Esophagus mucosa (tissue), 1 donor: ENCODE results near the gene CLCN6. TPM values are rescaled to one million over a fixed set of nuclear protein-coding genes. Genes with fewer than 3 reads are reported as not detected.
"Not testable (repeated sequence)": the region's sequence is repeated elsewhere in the genome, so short reads cannot be mapped to it uniquely, and the experiment has no call there.

Experiments
- ATAC-seq: fragments of 200-7000 bp; cut with Tn5 transposase; one replicate; pipeline ENCODE4 v1.9.1; 2020
- total RNA-seq: library from RNA; stranded (reverse); gene quantifications from one replicate; pipeline ENCODE4 v1.2.4, GENCODE V29; 2023
- donor health status: DM: yes; HTN: yes; CAD: no.

CLCN6 gene
- total RNA-seq, 1 donor from 2014 or later = 6.9 TPM

DNA sequence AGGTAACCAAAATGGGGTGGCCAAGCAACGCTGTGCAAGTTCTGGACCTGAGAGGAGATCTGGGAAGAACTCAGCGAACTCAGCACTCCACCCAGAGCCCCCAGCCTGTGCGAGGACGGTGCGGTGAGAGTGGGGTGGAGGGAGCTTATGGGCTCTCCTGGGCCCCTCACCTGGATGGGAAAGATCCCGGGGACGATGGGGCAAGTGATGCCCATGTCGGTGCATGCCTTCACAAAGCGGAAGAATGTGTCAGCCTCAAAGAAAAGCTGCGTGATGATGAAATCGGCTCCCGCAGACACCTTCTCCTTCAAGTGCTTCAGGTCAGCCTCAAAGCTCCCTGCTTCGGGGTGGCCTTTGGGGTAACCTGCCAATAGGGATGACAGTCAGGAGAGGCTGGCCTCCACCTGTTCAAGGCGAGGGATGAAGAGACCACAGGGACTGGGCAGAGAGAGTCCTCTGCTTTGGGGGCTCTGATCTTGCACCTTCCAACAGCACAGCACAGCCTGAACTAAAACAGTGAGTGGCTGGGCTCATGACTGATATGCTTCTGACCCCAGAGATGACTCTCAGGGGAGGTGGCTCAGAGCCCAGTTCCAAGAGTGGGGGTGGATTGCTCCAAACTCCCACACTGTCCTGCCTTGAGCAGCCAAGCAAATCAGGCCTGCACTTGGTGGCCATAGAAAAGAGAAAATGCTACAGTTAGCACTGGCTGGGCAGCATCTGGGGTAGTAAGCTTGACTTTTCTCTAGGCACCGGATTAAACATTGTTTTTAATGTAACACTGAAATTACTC lies 9.8 kb upstream of the CLCN6 start:
- peak; percentile 24 for ATAC-seq

DNA sequence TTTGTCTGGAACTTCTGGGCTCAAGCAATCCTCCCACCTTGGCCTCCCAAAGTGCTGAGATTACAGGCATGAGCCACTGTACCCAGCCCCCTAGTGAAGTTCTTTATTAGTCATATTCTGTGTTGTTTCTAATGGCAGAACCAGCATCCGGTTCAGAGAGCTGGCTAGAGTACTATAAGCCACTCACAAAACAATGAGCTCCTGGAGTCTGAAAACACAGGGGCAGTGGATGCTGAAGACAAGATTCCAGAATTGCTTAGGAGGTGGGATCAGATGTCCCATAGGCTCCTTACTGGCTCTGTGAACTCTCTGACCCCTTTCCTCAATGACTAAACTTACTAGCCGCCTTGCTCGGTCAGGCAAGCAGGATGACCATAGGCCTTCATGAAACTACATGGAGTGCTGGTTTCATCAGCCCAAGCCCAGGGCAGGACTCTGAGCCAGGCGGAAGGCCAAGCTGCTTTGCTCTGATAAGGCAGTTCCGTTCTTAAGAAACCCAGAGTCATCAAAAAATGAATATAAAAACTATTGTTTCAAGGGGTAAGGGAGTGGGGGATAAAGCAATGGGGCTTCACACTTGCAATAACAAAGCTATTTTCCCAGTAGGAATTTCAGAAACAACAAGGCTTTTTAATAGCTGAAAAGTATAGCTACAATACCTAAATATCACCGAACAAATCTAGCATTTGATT lies 8.3 kb upstream of the CLCN6 start:
- no peak for ATAC-seq

- ATAC-seq = no peak
Measured at GRCh38 chr1:11799099-11799498, 6.9 kb upstream of the CLCN6 start.

DNA sequence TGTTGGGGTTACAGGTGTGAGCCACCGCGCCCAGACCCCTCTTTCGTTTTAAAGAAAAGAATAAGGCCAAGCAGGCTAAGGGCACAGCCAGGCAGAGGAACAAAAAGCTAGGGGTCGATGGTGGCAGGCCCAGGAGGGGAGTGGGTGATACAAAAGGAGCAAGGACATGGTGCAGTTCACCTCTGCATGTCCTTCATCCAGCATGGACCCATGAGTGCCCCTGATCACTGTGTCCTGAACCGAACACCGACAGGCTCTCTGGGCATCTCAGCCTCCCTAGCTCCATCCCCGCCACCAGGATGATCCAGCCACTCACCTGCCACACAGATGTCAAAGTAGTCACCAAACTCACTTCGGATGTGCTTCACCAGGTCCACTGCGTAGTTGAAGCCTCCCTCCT lies 6.1 kb upstream of the CLCN6 start:
- ATAC-seq = no peak

GRCh38 chr1:11800391-11800755 lies 5.6 kb upstream of the CLCN6 start:
- ATAC-seq = no peak

GRCh38 chr1:11800756-11801433 lies 5.1 kb upstream of the CLCN6 start:
- no peak for ATAC-seq

GRCh38 chr1:11802616-11802972 lies 3.4 kb upstream of the CLCN6 start:
- no peak for ATAC-seq

- peak; percentile 14 for ATAC-seq
Measured at GRCh38 chr1:11802973-11803885, 2.8 kb upstream of the CLCN6 start.

- ATAC-seq = not testable (repeated sequence)
Measured at GRCh38 chr1:11803924-11804665, 1.9 kb upstream of the CLCN6 start.

- peak; percentile 8 for ATAC-seq
Measured at GRCh38 chr1:11804666-11805421, 1.1 kb upstream of the CLCN6 start.

DNA sequence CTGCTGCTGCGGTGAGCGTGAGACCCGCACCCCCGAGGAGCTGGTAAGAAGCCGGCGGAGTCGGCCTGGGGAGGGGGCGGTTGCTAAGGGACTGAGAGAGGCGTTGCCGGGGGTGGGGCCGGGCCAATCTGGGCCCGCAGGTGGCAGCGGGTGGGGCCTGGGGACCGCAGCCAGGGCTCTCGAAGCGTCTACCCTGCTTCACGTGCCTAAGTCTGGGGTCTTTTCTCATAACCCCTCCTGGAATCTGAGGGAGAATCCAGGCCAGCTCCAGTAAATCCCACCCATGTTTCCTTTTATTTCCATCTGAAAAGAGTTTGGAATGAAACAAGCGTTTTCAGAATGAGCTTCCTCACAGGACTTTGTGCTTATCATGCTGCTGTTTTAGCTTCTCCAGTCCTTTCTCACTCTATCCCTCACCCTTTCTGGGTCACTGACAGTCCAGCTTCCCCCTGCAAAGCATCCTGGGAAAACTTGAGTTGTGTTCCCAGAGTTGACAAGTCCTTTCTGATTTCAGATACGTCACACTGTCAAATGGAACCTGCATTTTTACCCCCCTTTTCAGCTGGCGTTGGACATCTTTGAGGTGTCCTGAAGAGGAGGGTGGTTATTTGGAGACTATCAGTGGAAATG lies 431 bp downstream of the CLCN6 start:
- ATAC-seq = peak; percentile 53

GRCh38 chr1:11807133-11807532 lies 1.1 kb downstream of the CLCN6 start:
- no peak for ATAC-seq

- ATAC-seq = no peak
Measured at GRCh38 chr1:11813021-11813420, 7.0 kb downstream of the CLCN6 start.

DNA sequence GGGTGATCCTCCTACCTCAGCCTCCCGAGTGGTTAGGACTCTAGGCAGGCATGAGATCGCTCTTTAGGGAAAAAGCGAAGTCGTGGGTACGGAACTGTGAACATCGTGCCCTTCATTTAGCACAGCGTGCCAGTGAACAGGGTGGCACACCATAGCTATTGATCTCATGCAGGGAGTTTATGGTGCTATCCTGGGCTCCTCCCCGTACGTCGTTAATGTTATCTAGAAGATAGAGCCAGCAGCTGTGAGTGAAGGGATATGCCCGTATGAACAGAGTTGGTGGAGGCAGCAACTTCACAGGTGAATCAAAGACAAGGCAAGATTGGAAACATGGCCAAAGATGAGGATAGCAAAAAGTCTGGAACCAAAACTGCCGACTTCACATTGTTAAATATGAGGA lies 11.2 kb downstream of the CLCN6 start:
- no peak for ATAC-seq

GRCh38 chr1:11822091-11822490 lies 16.1 kb downstream of the CLCN6 start:
- ATAC-seq = no peak

DNA sequence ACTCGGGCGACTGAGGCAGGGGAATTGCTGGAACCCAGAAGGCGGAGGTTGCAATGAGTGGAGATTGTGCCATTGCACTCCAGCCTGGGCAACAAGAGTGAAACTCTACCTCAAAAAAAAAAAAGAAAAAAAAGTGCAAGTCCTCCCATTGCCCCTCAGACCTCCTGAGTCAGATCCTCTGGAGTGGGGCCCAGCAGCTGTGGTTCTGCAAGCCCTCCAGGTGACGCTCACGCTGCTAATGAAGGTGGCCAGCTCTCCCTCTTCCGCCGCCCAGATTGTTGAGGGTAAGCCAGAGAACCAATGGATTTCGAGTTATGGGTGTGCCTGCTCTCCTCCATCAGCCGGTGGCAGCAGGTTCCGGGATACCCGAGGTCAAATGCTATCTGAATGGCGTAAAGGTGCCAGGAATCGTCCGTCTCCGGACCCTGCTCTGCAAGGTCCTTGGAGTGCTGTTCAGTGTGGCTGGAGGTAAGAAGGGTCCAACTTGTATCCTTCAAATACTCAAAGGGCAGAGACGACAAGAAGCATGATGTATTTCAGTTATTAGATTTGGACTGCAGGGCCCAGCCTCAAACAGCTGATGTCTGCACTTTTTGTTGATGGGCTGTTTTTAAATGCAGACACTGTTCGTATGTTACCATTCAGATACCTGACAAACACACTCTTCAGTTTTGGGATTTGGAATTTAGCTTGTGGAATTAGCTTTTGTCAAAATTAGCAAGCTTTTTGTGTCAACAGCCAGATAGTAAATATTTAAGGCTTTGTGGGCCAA lies 17.6 kb downstream of the CLCN6 start:
- ATAC-seq = no peak

DNA sequence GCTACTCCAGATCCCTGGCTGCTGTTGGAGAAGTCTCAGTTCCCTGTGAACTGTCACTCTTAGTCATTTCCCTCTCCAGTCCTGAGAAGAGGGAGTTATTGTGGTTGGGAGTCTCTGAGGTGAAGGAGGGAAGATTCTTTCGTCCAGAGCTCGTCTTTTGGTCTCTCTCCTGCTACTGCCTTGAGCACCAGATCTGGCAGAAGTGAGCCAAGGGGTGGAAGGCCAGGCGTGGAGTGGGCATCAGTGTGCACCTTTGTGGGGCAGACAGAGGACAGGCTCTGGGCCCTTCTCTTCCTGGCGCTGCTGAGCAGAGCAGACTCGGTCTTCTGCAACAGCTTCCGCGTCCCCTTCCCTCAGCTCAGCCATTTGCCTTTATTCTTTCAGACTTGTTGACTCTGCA lies 19.1 kb downstream of the CLCN6 start:
- ATAC-seq = no peak

- ATAC-seq = no peak
Measured at GRCh38 chr1:11826946-11827345, 21.0 kb downstream of the CLCN6 start.

- no peak for ATAC-seq
Measured at GRCh38 chr1:11828511-11828910, 22.5 kb downstream of the CLCN6 start.
